GM18499 (cell line): Measurements from ENCODE around the gene GUCY2D.
"Not testable (repeated sequence)": the region's sequence is repeated elsewhere in the genome, so short reads cannot be mapped to it uniquely, and the experiment has no call there.

Experiments used
- ATAC-seq: cut with Tn5 transposase; IDR thresholded peaks from one replicate; pipeline ENCODE4 v1.9.1; 2021; ENCODE audit warnings: moderate number of reproducible peaks; ENCODE audit not compliant: insufficient read depth, unreplicated experiment

GUCY2D gene

GRCh38 chr17:8061851-8062250, 59.4 kb downstream of the GUCY2D start:
- ATAC-seq: not testable (repeated sequence)

GRCh38 chr17:8062435-8062806, 60.0 kb downstream of the GUCY2D start:
- ATAC-seq: no peak

GRCh38 chr17:8062807-8063483, 60.5 kb downstream of the GUCY2D start:
- ATAC-seq: no peak

DNA sequence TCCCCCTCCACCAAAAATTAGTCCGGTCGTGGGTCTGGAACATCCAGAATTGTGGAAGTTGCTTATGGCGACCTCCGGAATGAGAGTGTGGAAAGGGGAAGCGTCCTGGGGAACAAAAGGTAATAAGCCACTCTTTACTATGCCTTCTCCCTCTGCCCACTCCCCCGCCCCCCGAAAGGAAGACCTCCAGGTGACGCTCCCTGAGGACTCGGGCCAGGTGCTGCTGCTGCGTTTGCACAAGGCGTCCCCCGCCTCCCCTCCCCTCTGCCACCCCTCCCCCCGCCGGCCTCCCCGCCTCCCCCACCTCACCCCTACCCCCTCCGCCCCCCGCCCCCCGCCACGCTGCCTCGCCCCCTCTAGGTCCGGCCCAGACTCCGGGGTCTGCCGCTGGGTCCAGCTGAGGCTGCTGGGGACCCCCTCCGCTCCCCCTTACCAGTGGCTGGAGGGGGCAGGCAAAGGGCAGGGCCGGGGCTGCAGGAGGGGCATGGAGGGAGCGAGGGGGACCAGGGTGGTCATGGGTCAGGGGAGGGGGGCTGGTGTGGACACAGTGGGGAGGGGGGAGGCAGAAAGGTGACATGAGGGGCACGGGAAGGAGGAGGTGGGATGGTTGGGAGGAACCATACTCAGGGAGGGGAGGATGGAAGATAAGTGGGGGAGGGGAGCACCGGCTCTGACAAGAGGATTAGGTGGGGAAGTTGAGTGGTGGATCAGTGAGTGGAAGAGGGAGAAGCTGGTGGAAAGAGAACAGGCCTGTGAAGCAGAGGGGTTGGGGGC, 61.5 kb downstream of the GUCY2D start:
- ATAC-seq: no peak

- ATAC-seq: no peak
Observed at GRCh38 chr17:8064561-8065019, 62.2 kb downstream of the GUCY2D start.

- no peak for ATAC-seq
Observed at GRCh38 chr17:8066841-8067775, 64.7 kb downstream of the GUCY2D start.

DNA sequence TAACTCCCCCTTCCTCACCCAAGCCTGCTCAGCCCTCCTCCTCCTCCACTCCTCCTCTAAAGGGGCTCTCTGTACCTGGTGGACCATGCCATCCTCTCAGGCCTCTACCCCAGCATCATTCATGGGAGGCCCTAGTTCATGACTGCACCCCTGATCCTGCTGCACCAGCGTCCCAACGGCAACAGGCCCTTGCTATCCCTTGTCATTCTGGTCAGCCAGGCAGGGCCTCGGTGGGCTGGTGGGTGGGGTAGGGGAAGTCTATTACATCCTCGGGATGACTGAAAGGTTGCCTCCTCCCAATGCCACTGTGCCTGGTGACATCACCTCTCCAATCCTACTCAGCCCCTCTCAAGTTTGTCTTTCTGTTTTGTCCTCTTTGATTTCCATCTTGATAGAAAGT, 65.4 kb downstream of the GUCY2D start:
- no peak for ATAC-seq

GRCh38 chr17:8068736-8069586, 66.5 kb downstream of the GUCY2D start:
- ATAC-seq: no peak

- no peak for ATAC-seq
Observed at GRCh38 chr17:8069587-8069860, 67.1 kb downstream of the GUCY2D start.
